Measurements from ENCODE around the gene STEAP3.

- no peak for TF ChIP-seq EZH2phosphoT487 (IDR thresholded peaks at IDR 0.05; ENCODE audit: borderline replicate concordance)
- TF ChIP-seq CTCF (conservative IDR thresholded peaks at IDR 0.05; ENCODE audit: low read length), result no peak
Observed at GRCh38 chr2:119263656-119264055, 40.0 kb downstream of the STEAP3 start.

All from Loucy (cell line).